ENCODE measurements around the gene HNRNPA0.
A peak's percentile ranks its signal among the peaks of the same experiment; 100 is the strongest.
"Not testable (repeated sequence)": the region's sequence is repeated elsewhere in the genome, so short reads cannot be mapped to it uniquely, and the experiment has no call there.

The HNRNPA0 gene

DNA sequence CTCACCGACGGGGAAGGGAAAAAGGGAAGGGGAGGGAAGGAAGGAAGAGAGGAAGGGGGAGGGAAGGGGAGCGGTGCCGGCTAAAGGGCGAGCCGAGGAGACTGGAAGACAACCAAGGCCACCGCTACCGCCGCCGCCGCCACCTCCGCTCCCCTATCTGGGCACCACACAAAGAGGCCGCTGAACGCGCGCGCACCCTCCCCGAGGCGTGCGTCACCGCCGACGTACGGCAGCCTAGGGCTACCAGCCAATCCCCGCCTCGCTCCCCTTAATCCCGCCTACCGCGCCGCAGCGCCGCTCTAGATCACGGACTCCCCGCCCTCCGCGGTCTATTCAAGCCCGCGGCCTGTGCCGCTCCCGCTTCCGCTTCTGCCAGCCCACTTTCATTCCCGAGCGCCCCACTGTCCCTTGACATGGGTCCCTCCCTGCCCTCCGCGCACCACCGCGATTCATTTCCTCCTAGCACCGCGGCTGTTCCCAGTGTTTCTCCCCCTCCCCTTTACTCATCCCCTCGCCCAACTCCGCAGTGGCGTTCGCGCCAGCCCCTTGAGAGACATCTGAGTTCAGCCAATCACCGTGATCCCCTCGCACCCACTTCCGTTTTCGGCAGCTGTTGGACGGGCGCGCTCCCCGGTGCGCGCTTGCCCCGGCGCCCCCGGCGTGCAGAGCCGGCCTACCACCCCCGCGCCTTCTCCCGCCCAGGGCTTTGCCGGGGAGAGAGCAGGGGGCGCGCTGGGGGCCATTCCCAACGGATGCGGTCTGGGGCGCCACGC, at the start of gene HNRNPA0:
Gene HNRNPA0 (minus strand): TSS at position 176 of the 773 bp plus-strand sequence. CDS start 297 bp downstream, outside the sequence.
- DNase-seq (ENCODE audit: low spot score): peak; percentile 98

DNA sequence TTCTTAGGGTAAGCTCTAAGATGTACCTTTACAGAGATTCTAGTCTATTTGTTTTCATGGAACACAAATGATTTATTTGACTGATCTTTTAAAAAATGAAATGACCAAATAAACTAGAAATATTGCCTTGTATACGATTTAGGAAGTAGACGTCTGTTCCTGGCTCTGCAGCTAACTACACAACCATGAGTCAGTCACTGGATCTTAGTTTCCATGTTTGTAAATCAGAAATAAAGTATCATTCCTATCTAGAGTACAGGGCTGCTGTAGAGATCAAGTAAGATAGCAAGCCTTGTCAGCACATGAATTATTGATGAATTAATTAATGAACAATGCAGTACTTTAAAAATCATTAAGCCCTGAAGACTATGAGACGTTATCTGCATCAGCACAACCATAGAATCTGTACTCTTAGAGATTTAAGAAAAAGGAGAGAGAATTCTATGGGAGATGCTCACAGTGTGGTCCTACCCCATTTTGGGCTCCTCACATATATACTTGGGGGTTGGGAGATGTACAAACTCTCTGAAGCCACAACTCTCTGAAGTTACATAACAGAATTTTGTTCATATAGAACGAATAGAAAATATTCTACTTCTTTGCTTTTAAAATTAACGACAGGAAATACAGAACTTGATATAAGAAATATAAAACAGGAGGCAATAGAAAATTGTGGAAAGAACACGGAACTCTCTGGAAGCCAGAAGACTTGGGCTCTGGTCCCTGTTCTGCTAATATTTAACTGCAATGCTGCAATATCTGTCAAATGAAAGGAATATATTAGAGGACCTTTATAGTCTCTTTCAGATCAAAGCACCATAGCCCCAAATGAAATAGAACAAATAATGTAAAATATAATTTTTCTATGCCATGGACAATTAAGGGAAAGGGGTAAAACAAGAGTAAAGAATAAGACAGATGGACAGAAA, 48.4 kb upstream of the HNRNPA0 start:
- DNase-seq (ENCODE audit: low spot score): no peak

DNA sequence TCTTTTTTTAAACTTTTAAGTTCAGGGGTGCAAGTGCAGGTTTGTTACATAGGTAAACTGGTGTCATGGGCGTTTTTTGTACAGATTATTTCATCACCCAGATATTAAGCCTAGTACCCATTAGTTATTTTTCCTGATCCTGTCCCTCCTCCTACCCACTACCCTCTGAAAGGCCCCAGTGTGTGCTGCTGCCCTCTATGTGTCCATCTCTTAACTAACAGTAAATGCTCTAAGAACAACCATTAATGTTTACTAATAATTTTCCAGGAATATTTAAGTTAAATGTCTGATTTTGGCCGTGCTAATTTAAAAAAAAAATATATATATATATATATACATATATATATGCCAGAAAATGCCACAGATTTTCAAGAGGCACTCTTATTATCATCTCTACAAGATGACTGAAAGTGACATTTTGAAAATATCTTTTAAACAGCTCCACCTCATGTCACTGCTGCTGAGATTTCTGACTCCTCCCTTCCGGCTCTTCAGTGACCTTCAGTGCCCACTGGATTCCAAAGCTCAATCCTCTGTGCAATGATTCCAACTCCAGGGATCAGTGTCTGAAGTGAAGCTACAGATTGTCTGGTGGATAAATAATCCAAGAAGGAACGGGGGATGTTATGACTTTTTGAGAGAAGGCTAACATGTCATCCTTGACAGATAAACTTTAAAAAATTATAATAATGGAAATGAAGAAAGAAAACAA, 46.7 kb upstream of the HNRNPA0 start:
- no peak for DNase-seq (ENCODE audit: low spot score)

DNA sequence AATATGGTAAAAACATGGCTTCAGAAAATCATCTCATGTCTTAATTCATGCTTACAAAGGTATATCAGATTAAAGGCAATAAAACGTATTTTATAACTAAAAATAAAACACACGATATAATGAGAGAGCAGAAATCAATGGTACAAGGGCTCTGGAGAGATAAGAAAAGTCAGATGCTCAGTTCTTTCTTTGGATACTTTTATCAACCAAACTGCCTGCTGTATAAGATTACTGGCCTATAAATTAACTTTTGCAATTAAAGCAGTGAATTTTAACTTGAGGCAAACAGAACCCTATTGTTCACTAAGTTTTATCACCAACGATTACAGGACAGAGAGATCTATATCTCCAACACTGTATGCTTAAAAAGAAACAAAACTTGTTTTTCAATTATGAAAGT, 42.1 kb upstream of the HNRNPA0 start:
- no peak for DNase-seq (ENCODE audit: low spot score)

DNA sequence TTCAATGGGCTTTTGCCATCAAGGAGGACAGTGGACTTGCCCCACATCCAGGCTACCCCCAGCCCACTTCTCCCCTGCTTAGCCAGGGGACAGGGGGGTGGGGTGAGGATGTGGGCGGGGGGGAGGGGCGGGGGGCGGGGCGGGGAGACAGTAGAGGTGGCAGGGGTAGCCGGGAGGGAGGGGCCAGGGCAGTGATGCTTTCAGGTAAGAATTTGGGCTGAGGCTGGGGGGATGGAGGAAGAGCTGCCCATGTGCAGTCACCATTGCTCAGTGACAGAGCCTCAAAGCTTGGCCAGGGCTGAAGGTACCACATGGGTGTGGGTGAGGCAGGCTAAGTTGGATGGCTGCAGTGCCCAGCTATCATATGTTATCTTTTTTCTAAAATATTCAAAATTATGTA, 40.7 kb upstream of the HNRNPA0 start:
- DNase-seq (ENCODE audit: low spot score): no peak

DNA sequence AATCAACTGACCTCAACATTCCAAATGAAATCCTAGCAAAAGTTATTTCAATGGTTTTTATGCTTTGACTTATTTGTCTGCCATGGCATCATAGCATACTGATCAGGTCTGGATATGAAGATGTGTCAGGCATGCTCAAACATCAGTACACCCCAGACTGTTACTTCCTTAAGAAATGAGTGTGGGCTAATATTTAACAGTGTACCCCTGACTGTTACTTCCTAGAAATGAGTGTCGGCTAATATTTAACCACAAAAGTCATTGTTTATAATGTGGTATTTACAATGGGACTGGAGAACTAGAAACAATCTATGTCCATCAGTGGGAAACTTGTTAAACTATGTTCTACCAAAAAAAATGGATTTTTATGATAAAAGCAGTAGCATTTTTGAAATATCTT, 38.1 kb upstream of the HNRNPA0 start:
- no peak for DNase-seq (ENCODE audit: low spot score)

DNA sequence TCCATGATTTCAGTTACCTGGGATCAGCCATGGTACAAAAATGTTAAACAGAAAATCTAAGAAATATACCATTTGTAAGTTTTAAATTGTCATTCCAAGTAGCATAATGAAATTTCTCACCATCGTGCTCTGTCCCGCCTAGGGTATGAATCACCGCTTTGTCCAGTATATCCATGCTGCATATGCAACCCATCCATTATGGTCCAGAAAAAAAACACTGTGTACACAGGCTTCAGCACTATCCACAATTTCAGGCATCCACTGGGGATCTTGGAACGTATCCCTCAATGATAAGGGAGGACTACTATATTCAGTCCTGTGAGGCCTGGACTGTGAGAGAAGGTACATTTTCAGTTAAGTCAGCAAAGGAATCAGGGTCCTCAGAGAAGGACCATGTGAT, 37.6 kb upstream of the HNRNPA0 start:
- DNase-seq (ENCODE audit: low spot score): peak; percentile 35

DNA sequence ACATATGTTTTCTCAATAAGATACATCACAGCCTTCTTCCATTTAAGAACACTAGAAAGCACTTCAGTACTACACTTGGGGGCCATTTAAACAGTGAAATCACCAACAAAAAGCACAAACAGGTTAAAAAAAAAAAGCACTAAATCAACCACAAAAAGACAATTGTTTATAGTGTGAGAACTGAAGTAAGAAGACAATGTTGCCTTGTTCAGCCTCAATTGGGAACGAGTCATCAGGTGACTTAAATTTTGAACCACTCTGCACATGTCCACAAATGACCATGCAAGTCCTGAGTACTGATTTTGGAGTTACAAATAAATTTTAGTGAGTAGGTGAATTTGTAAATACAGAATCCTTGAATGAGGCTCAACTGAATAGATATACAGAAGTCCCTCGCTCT, 37.2 kb upstream of the HNRNPA0 start:
- DNase-seq (ENCODE audit: low spot score): peak; percentile 49

DNA sequence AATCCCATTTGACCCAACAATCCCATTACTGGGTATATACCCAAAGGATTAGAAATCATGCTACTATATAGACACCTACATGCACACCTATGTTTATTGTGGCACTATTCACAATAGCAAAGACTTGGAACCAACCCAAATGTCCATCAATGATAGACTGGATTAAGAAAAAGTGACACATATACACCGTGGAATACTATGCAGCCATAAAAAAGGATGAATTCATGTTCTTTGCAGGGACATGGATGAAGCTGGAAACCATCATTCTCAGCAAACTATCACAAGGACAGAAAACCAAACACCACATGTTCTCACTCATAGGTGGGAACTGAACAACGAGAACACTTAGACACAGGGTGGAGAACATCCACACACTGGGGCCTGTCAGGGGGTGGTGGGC, 34.4 kb upstream of the HNRNPA0 start:
- not testable (repeated sequence) for DNase-seq (ENCODE audit: low spot score)

DNA sequence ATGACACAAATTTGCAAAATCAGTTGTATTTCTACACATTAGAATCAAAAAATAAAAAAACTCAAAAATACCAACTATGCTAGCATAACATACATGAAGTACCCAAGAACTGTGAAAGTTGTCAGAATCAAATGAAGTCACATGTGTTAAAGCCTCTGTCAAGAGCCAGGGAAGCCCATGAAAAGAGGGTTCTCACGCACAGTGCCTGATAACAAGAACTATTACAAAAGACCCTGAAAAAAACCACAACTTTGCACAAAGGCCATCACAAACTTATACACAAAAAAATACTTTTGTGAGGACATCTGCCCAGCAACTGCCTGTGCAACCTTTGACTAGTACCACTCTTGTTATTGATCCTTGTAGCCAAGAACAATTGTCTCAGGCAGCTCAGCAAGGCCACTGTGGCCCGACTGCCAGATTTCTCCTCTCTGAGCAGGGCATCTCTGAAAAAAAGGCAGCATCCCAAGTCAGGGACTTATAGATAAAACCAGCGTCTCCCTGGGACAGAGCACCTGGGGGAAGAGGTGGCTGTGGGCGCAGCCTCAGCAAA, 28.9 kb upstream of the HNRNPA0 start:
- peak; percentile 29 for DNase-seq (ENCODE audit: low spot score)

DNA sequence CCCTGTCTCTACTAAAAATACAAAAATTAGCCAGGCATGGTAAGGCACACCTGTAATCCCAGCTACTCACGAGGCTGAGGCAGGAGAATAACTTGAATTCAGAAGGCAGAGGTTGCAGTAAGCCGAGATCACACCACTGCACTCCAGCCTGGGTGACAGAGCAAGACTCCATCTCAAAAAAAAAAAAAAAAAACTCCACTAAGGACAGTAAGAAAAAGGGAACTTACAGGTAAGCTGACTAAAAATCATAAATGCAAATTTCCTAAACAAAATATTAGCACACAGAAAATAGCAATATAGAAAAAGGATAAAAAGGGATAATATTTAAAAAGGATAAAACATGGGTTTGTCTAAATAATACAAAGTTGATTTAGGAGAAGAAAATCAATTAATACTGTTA, 27.9 kb upstream of the HNRNPA0 start:
- DNase-seq (ENCODE audit: low spot score): no peak

DNA sequence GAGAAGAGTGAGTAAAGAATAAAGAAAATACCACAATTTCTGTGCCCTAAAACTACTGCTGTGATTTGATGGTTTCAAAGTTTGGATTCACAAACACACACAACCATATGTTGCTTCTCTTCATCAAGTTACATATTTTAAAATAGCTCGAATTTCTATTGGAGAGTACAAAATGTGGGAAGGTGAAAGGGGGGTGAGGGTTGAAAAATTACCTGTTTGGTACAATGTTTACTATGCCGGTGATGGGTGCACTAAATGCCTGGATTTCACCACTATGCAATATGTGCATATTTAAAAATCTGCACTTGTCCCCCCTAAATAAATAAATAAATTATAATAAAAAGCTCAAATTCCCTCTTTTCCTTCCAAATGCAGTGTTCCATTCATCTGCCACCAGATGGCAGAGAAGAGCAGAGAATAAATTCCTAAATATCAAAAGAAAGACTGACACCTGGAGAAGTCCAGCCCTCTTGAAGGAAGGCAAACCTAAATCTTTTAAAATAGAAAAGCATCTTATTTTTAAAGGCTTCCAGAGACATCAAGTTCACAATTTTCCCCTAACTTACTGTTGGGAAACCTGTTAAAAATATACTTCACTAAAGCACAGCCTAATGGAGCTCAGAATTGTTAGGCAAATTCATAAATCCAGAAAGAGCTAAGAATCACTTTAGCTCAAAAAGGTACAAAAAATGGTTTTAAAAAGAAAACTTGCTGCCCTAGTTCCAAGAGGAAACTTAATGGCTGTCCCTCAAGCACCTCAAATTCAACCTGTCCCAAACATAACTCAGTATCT, 24.8 kb upstream of the HNRNPA0 start:
- DNase-seq (ENCODE audit: low spot score): peak; percentile 58

DNA sequence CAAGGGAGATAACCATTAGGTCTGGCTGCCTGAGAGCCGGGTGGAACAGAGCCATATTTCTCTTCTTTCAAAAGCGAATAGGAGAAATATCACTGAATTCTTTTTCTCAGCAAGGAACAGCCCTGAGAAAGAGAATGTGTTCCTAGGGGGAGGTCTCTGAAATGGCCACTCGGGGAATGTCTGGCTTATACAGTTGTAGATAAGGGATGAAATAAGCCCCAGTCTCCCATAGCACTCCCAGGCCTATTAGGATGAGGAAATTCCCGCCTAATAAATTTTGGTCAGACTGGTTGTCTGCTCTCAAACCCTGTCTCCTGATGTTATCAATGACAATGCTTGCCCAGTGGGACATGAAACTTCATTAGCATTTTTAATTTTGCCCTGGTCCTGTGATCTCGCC, 13.8 kb upstream of the HNRNPA0 start:
- not testable (repeated sequence) for DNase-seq (ENCODE audit: low spot score)

DNA sequence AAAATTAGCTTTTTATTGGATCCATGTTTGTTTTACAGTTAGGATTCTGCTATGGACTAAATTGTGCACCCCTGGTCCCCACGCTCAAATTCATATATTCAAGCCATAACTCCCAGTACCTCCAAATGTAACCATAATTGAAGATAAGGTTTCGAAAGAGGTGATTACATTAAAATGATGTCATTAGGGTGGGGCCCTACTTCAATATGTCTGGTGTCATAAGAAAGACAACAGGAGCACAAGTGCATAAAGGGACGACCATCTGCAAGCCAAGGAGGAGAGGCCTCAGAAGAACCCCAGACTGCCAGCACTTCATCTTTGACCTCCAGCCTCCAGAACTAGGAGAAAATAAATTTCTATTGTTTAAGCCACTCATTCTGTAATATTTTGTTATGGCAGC, 7.4 kb upstream of the HNRNPA0 start:
- DNase-seq (ENCODE audit: low spot score): no peak

DNA sequence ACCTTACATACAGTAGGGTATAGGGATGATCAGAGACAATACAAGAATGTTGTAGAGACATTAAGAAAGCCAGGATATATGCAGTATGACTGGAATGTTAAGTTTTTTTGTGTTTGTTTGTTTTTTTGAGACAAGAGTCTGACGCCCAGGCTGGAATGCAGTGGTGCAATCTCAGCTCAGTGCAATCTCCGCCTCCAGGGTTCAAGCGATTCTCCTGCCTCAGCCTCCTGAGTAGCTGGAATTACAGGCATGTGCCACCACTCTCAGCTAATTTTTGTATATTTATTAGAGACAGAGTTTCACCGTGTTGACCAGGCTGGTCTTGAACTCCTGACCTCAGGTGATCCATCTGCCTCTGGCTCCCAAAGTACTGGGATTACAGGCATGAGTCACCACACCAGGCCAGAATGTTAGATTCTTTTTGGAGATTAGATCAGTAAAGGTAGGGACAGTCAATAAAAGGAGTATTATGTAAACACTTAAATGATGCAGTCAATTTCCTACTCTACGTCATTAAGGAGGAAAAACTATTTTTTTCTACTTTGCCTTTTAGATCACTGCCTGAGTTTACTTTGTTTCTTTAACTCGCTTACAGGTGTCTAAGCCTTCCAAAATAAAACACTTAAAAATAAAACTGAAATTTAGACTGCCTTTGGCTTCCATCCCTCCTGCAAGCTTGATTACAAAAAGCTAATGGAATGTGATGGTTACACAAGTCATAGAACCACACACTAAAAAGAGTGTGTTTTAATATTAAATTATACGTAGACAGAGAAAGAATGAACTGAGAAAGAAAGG, 6.8 kb upstream of the HNRNPA0 start:
- no peak for DNase-seq (ENCODE audit: low spot score)

DNA sequence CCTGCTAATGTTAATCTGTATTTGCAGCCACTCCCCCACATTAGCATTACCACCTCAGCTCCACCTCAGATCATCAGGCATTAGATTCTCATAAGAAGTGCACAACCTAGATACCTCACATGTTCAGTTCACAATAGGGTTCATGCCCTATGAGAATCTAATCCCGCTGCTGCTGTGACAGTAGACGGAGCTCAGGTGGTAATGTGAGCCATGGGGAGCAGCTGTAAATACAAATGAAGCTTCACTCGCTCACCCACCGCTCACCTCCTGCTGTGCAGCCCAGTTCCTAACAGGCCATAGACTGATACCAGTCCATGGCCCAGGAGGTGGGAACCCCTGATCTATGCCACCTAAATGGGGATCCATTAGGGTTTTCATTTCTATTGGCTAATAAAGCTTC, 6.1 kb upstream of the HNRNPA0 start:
- DNase-seq (ENCODE audit: low spot score): no peak

DNA sequence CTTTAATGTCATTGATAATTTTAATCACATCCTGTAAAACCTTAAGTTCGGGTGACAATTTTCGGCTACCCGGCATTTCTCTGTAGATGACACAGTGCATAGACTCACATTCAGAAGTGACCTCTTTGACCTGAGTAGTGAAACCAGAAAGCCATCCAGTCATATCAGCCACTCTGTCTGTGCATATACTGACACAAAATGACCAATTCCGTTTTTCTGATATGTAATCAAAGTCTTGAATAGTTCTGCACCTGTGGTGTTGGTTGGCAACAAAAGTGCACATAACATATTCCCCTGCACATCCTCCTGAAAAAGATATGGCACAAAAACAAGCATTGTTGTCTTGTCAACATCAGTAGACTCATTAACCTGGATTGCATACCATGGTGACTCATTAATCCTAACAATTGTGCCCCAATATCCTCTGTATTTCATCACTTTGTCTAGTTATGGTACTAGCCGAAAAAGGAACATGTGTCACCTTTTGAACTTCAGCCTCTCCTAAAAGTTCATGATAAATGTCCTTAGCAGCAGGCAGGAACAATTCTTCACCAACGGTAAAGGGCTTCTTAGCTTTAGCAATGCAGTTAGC, 4.6 kb upstream of the HNRNPA0 start:
- DNase-seq (ENCODE audit: low spot score): no peak

DNA sequence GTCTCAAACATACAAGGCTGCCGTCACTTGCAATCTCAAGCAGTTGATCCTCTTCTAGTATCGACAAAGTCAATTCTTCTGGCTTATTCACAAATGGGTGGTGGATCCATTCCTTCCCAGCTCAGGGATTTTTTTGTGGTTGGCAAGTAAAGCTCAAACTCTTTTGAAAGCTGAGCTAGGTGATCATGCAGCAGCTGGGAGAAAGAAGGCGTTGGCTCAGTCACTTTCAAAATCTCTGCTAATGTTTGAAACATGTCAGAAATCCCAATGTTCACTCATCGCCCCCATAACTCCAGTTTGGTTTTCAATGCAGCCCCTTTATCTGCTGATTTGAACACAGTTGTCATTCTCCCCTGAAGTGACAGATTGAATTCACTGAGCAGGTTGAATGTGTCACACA, 4.0 kb upstream of the HNRNPA0 start:
- no peak for DNase-seq (ENCODE audit: low spot score)

DNA sequence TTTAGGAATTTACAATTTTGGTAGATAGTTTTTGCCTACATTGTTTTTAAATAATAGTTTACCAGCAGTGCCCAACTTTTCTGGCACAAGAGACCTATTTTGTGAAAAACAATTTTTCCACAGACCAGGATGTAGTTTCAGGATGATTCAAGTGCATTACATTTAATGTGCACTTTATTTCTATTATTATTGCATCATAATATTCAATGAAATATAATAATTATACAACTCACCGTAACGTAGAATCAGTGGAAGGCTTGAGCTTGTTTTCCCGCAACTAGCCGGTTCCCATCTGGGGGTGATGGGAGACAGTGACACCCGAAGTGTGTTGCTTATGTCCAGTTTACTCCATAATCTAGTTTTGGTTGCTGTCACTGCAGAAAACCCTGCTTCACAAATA, 3.5 kb upstream of the HNRNPA0 start:
- DNase-seq (ENCODE audit: low spot score): no peak

Data from globus pallidus (tissue), 1 donor.